CD14-positive monocyte (primary cell): ENCODE results near the gene JARID2. TPM values are rescaled to one million over a fixed set of nuclear protein-coding genes. Genes with fewer than 3 reads are reported as not detected.

Experiments
- DNase-seq, 3 donors: peaks; one replicate each; pipeline ENCODE4 v3.0.0-alpha.2; 2011 to 2022
- H2AFZ ChIP-seq: 2 replicates; pipeline ENCODE4 v1.6.0; 2012; ENCODE audit warnings: mild to moderate bottlenecking, low read depth, low read length, inconsistent platforms; ENCODE audit not compliant: insufficient read depth, poor library complexity, severe bottlenecking
- H3K27ac ChIP-seq, 2 donors: 1 replicate in 1 of 2; 2 replicates in 1 of 2; pipeline ENCODE4 v1.5.1; 2012 to 2013; ENCODE audit warnings: low read length in 2 of 2, control low read depth in 1 of 2, inconsistent platforms in 1 of 2, low read depth in 1 of 2, mild to moderate bottlenecking in 1 of 2
- H3K27me3 ChIP-seq, 2 donors: one replicate each; pipeline versions ENCODE4 v1.6.0 to v1.6.1; 2011 to 2013; ENCODE audit warnings: low read length in 2 of 2; ENCODE audit not compliant: control insufficient read depth in 2 of 2, insufficient read depth in 2 of 2
- H3K36me3 ChIP-seq, 2 donors: replicated peaks in 1 of 2; 1 replicate in 1 of 2; 2 replicates in 1 of 2; pipeline versions ENCODE4 v1.5.1 to v1.6.1; 2012 to 2013; ENCODE audit warnings: low read length in 2 of 2, control low read depth in 1 of 2, inconsistent platforms in 1 of 2, mild to moderate bottlenecking in 1 of 2; ENCODE audit not compliant: insufficient read depth in 2 of 2, control insufficient read depth in 1 of 2
- H3K4me1 ChIP-seq, 2 donors: 1 replicate in 1 of 2; 2 replicates in 1 of 2; pipeline versions ENCODE4 v1.5.1 to v1.6.1; 2012 to 2013; ENCODE audit warnings: low read length in 2 of 2, control low read depth in 1 of 2, inconsistent platforms in 1 of 2, mild to moderate bottlenecking in 1 of 2, moderate library complexity in 1 of 2; ENCODE audit not compliant: insufficient read depth in 2 of 2, control insufficient read depth in 1 of 2
- H3K4me2 ChIP-seq: replicated peaks from 2 replicates; pipeline ENCODE3; 2012; ENCODE audit warnings: low read length, moderate library complexity, mild to moderate bottlenecking; ENCODE audit not compliant: poor library complexity, severe bottlenecking; ENCODE audit errors: extremely low read depth
- H3K4me3 ChIP-seq, 3 experiments: fragments of 200-600 bp in 1 of 3; sonication (generic) in 1 of 3; replicated peaks in 1 of 3; 1 replicate in 2 of 3; 2 replicates in 1 of 3; pipeline ENCODE4 v1.5.1; 2011 to 2013; ENCODE audit warnings: low read length in 3 of 3, mild to moderate bottlenecking in 3 of 3, control low read depth in 2 of 3, low read depth in 2 of 3, inconsistent platforms in 1 of 3, moderate library complexity in 1 of 3
- H3K79me2 ChIP-seq: 2 replicates; pipeline ENCODE4 v1.6.0; 2012; ENCODE audit warnings: mild to moderate bottlenecking, control low read depth, inconsistent platforms, low read length, moderate library complexity; ENCODE audit not compliant: insufficient read depth
- H3K9ac ChIP-seq: 2 replicates; pipeline ENCODE4 v1.6.0; 2017; ENCODE audit warnings: low read length, mild to moderate bottlenecking; ENCODE audit not compliant: insufficient read depth, poor library complexity, severe bottlenecking
- H3K9me3 ChIP-seq, 2 donors: replicated peaks in 1 of 2; 1 replicate in 1 of 2; 2 replicates in 1 of 2; pipeline versions ENCODE4 v1.5.1 to v1.6.1; 2012 to 2013; ENCODE audit warnings: low read length in 2 of 2, control low read depth in 1 of 2; ENCODE audit not compliant: control insufficient read depth in 1 of 2, insufficient read depth in 1 of 2
- H4K20me1 ChIP-seq: 2 replicates; pipeline ENCODE4 v1.6.0; 2012; ENCODE audit warnings: mild to moderate bottlenecking, low read length, control low read depth, moderate library complexity; ENCODE audit not compliant: insufficient read depth
- H3K27ac Mint-ChIP-seq, 7 donors: one replicate each; pipeline ENCODE4 v1.8.0; 2020; ENCODE audit warnings: mild to moderate bottlenecking in 7 of 7, mixed read lengths in 7 of 7, moderate library complexity in 6 of 7, inconsistent platforms in 2 of 7
- H3K27me3 Mint-ChIP-seq, 3 donors: one replicate each; pipeline ENCODE4 v1.8.0; 2021 to 2022; ENCODE audit warnings: low read depth in 3 of 3, mild to moderate bottlenecking in 3 of 3, mixed read lengths in 3 of 3, moderate library complexity in 3 of 3, inconsistent platforms in 1 of 3
- H3K36me3 Mint-ChIP-seq, 2 donors: one replicate each; pipeline ENCODE4 v1.8.0; 2020; ENCODE audit warnings: mixed read lengths in 2 of 2, inconsistent platforms in 1 of 2, mild to moderate bottlenecking in 1 of 2
- H3K4me1 Mint-ChIP-seq: one replicate; pipeline ENCODE4 v1.8.0; 2020; ENCODE audit warnings: mild to moderate bottlenecking, mixed read lengths
- H3K4me3 Mint-ChIP-seq, 2 donors: one replicate each; pipeline ENCODE4 v1.8.0; 2020; ENCODE audit warnings: mild to moderate bottlenecking in 2 of 2, mixed read lengths in 2 of 2, moderate library complexity in 1 of 2
- H3K9me3 Mint-ChIP-seq, 7 donors: one replicate each; pipeline ENCODE4 v1.8.0; 2020 to 2022; ENCODE audit warnings: mixed read lengths in 7 of 7, mild to moderate bottlenecking in 6 of 7, moderate library complexity in 6 of 7, inconsistent platforms in 2 of 7
- WGBS: methylation state at CpG from one replicate; pipeline ENCODE4 v1.1.5; 2013; ENCODE audit warnings: missing lambda C conversion rate; ENCODE audit not compliant: insufficient coverage; 5-methylcytosine and 5-hydroxymethylcytosine counted together
- intact Hi-C, 2 donors: fragments of 100-400 bp; cut with micrococcal nuclease; formaldehyde crosslinking; loops; one replicate each; pipeline versions ENCODE4 v1.15.0 to v1.15.1; 2023
- polyA plus RNA-seq, 3 donors: library from polyadenylated mRNA; depleted of rRNA in 1 of 3; unstranded in 2 of 3; stranded (reverse) in 1 of 3; fragments of 300-500 nt in 2 of 3; fragments of >200 nt in 1 of 3; fragmentation: Illumina TruSeq in 2 of 3; gene quantifications; 1 replicate in 2 of 3; 2 replicates in 1 of 3; pipeline ENCODE4 v1.2.3, GENCODE V29; 2012 to 2021
- TF ChIP-seq, protein P1 (sequence below): fragments of 200-600 bp; IDR thresholded peaks from one replicate; pipeline ENCODE4 v1.8.0; 2022; ENCODE audit warnings: antibody characterized with exemption, mild to moderate bottlenecking

The JARID2 gene
- polyA plus RNA-seq, 3 donors, result 6.8 to 17.5 (median 12.5) TPM

DNA sequence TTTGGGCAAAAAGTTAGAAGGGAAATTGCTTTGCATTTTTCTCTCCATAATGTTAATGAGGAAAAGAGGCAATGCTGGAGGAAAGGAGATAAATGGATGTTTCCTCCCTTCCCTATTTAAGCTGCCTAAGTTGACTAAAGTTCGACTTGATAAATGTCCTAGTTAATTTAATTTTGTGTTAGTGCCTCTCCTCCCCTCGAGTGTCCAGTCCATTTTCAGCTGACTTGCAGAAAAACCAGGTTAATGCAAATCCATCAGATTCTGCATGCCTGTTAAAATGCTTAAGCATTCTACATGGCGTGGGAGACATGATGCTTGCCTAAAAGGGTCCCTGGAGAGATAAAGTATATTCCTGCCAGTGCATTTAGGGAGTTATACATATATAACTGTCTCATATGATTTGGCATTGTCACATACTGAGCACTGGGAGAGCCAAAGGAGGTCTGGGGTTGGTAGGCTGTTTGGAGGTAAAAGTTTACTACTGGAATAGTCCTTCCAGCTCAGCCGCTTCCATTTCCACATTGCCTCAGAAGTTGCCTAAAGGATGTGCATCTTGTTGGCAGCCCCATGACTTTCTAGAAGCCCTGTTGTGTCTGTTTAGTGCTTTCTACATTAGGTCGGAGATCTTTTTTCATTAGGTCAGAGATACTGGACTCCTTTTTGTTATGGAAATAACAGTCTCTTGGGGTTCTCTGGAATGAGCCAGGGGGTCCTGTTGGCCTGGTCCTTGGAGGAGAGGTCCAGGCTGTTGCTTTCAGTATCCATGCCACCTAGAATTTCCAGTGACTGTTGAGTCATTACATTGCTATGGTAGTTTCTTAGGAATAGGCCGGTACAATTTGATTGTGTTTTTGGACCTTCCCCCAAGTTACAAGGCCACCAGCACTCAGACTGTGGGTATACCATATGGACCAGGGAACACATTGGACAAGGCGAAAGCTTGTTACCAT lies 30.4 kb downstream of the JARID2 start:
- no peak for DNase-seq
- TF ChIP-seq, protein P1, sequence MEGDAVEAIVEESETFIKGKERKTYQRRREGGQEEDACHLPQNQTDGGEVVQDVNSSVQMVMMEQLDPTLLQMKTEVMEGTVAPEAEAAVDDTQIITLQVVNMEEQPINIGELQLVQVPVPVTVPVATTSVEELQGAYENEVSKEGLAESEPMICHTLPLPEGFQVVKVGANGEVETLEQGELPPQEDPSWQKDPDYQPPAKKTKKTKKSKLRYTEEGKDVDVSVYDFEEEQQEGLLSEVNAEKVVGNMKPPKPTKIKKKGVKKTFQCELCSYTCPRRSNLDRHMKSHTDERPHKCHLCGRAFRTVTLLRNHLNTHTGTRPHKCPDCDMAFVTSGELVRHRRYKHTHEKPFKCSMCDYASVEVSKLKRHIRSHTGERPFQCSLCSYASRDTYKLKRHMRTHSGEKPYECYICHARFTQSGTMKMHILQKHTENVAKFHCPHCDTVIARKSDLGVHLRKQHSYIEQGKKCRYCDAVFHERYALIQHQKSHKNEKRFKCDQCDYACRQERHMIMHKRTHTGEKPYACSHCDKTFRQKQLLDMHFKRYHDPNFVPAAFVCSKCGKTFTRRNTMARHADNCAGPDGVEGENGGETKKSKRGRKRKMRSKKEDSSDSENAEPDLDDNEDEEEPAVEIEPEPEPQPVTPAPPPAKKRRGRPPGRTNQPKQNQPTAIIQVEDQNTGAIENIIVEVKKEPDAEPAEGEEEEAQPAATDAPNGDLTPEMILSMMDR, result no peak
- no peaks in the 10 kb centered on the region for H3K27me3 ChIP-seq
- no peak overlapping the region for H3K27ac ChIP-seq
- H3K36me3 ChIP-seq, result peaks cover 0 to 21% of the 10 kb centered on the region in 2 donors
- Mint-ChIP-seq H3K27me3 (peaks cover 0 to 3% (median 0%) of the 10 kb centered on the region in 3 donors), H3K4me1 (peaks cover 90% of the 10 kb centered on the region), H3K4me3 (no peak overlapping the region), H3K36me3 (peaks cover 44 to 50% of the 10 kb centered on the region in 2 donors), H3K9me3 (no peaks in the 10 kb centered on the region), H3K27ac (peak overlapping the region in 2 of 7 donors; percentile 10 to 27)
- peaks cover 31 to 42% of the 10 kb centered on the region in 2 donors for H3K4me1 ChIP-seq
- intact Hi-C loops, result no loop called here
- no peak overlapping the region for H3K4me2 ChIP-seq
- no peak overlapping the region for H3K4me3 ChIP-seq
- no peak overlapping the region for H3K9ac ChIP-seq
- H2AFZ ChIP-seq, result no peak overlapping the region
- peaks cover 100% of the 10 kb centered on the region for H3K79me2 ChIP-seq
- peaks cover 100% of the 10 kb centered on the region for H4K20me1 ChIP-seq
- no peaks in the 10 kb centered on the region for H3K9me3 ChIP-seq
- WGBS, result 100% methylated on average over 3 of the region's 7 CpGs

DNA sequence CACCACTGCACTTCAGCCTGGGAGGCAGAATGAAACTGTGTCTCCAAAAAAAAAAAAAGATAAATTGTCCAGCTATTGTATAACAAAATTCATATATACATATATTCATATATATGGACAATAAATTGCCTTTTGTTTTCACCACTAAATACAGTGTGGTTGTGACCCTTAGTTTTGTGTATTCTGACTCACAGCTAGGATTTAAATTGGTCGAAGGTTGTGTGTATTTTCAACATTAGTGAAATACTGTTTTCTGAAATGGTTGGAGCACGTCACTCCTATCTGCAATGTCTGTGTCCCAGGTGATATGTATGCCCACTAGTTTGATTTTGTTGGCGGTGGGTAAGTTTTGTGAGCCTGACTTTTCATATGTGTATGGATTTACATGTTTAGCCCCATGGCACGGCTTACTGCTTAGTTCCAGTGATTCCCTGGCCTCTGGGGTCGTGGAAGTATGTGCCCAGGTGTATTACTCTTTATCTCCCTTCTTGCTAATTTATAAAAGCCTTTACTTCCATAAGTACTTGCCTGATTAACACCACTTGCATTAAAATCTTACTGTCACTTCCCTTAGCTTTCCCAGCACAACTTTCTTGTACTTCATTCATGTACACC lies 33.3 kb downstream of the JARID2 start:
- no peak overlapping the region for H3K9ac ChIP-seq
- H3K4me3 Mint-ChIP-seq, result no peak overlapping the region
- H3K4me2 ChIP-seq, result peak overlapping the region; percentile 25
- peaks cover 31 to 43% of the 10 kb centered on the region in 2 donors for H3K4me1 ChIP-seq
- peaks cover 86% of the 10 kb centered on the region for H3K4me1 Mint-ChIP-seq
- no peak overlapping the region for H3K27ac ChIP-seq
- no peak overlapping the region for H2AFZ ChIP-seq
- peaks cover 0 to 20% of the 10 kb centered on the region in 2 donors for H3K36me3 ChIP-seq
- intact Hi-C loops, result no loop called here
- H3K27ac Mint-ChIP-seq, result peak overlapping the region in 3 of 7 donors; percentile 20 to 23 (median 22)
- peaks cover 100% of the 10 kb centered on the region for H3K79me2 ChIP-seq
- 84% methylated on average over 4 of the region's 5 CpGs for WGBS
- DNase-seq, result no peak
- no peaks in the 10 kb centered on the region for H3K9me3 ChIP-seq
- no peaks in the 10 kb centered on the region for H3K9me3 Mint-ChIP-seq
- TF ChIP-seq, protein P1, result no peak
- H3K27me3 Mint-ChIP-seq, result peaks cover 0 to 4% (median 0%) of the 10 kb centered on the region in 3 donors
- H4K20me1 ChIP-seq, result peaks cover 100% of the 10 kb centered on the region
- no peak overlapping the region for H3K4me3 ChIP-seq
- peaks cover 48 to 50% of the 10 kb centered on the region in 2 donors for H3K36me3 Mint-ChIP-seq
- H3K27me3 ChIP-seq, result no peaks in the 10 kb centered on the region
